Measurements from ENCODE around the gene AGBL1. TPM values are rescaled to one million over a fixed set of nuclear protein-coding genes. Genes with fewer than 3 reads are reported as not detected.

Gene AGBL1
- total and polyA plus RNA-seq, 2 experiments from 2014 or later = 0.03 TPM; not detected in 1

DNA sequence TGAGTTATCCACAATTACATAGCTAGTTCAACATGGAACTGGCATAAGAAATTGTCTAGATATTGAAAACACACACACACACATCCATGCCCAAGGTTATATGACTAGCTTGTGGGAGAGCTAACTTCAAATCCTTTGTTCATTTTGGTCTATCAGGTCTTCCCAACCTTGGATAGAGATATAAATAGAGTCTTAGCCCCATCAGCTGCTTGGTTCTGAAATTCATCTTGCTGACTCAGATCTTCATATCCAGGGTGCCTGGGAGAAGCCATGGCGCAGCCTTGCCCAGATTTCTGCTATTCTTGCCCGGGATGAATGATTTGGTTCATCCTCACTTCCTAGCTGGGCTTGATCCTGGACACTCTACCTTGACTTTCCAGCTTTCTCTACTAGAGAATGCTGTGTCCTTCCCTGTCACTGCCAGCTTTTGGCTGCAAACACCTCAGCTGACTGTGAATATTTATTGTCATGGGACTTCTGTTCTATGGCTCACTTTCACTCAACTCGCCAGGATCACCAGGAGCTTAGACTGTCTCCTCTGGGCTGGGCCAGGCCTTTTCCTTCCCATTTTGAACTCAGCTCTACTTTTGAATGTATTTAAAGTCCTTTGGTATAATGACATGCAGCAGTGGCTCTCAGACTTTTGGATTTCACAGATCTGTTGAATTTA is 324.4 kb downstream of the AGBL1 start (continued):
- TF ChIP-seq, protein P1, sequence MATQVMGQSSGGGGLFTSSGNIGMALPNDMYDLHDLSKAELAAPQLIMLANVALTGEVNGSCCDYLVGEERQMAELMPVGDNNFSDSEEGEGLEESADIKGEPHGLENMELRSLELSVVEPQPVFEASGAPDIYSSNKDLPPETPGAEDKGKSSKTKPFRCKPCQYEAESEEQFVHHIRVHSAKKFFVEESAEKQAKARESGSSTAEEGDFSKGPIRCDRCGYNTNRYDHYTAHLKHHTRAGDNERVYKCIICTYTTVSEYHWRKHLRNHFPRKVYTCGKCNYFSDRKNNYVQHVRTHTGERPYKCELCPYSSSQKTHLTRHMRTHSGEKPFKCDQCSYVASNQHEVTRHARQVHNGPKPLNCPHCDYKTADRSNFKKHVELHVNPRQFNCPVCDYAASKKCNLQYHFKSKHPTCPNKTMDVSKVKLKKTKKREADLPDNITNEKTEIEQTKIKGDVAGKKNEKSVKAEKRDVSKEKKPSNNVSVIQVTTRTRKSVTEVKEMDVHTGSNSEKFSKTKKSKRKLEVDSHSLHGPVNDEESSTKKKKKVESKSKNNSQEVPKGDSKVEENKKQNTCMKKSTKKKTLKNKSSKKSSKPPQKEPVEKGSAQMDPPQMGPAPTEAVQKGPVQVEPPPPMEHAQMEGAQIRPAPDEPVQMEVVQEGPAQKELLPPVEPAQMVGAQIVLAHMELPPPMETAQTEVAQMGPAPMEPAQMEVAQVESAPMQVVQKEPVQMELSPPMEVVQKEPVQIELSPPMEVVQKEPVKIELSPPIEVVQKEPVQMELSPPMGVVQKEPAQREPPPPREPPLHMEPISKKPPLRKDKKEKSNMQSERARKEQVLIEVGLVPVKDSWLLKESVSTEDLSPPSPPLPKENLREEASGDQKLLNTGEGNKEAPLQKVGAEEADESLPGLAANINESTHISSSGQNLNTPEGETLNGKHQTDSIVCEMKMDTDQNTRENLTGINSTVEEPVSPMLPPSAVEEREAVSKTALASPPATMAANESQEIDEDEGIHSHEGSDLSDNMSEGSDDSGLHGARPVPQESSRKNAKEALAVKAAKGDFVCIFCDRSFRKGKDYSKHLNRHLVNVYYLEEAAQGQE (IDR thresholded peaks at IDR 0.05; ENCODE audit: unreplicated experiment) = no peak
- TF ChIP-seq, protein P2, sequence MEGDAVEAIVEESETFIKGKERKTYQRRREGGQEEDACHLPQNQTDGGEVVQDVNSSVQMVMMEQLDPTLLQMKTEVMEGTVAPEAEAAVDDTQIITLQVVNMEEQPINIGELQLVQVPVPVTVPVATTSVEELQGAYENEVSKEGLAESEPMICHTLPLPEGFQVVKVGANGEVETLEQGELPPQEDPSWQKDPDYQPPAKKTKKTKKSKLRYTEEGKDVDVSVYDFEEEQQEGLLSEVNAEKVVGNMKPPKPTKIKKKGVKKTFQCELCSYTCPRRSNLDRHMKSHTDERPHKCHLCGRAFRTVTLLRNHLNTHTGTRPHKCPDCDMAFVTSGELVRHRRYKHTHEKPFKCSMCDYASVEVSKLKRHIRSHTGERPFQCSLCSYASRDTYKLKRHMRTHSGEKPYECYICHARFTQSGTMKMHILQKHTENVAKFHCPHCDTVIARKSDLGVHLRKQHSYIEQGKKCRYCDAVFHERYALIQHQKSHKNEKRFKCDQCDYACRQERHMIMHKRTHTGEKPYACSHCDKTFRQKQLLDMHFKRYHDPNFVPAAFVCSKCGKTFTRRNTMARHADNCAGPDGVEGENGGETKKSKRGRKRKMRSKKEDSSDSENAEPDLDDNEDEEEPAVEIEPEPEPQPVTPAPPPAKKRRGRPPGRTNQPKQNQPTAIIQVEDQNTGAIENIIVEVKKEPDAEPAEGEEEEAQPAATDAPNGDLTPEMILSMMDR (conservative IDR thresholded peaks at IDR 0.05; ENCODE audit: low read depth in 2 of 2) = no peak
- TF ChIP-seq ZNF114 (CRISPR knock-in tag; IDR thresholded peaks at IDR 0.05) (no peak), CREB1 (CRISPR knock-in tag; IDR thresholded peaks at IDR 0.05; ENCODE audit: low read depth) (no peak)
- TF ChIP-seq, protein P3, sequence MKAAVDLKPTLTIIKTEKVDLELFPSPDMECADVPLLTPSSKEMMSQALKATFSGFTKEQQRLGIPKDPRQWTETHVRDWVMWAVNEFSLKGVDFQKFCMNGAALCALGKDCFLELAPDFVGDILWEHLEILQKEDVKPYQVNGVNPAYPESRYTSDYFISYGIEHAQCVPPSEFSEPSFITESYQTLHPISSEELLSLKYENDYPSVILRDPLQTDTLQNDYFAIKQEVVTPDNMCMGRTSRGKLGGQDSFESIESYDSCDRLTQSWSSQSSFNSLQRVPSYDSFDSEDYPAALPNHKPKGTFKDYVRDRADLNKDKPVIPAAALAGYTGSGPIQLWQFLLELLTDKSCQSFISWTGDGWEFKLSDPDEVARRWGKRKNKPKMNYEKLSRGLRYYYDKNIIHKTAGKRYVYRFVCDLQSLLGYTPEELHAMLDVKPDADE (IDR thresholded peaks at IDR 0.05) = no peak

DNA sequence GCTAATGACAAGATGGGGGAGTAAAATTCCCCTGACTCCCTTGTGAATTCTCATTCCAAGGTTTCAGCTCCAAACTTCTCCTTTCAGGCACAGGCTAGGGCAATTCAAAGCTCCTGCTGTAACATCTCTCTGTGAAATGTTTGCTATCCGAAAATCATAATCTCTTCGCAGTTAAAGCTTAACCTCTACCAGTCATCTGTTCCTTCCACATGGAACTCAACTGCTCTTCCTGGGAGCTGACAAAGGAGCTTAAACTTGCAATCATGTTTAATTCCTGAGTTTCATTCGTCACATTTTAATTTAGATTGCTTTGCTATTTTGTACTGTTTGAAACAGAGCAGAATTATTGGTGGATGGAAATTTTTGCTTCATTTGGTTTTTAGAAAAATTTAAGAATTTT is 328.6 kb downstream of the AGBL1 start:
- Mint-ChIP-seq H3K27ac (no peak overlapping the region), H3K4me1 (peaks cover 28% of the 10 kb centered on the region; the same call in 2 of the 3 replicates), H3K4me3 (no peak overlapping the region), H3K36me3 (ENCODE audit: low read depth) (no peaks in the 10 kb centered on the region), H3K27me3 (ENCODE audit: insufficient read depth, low read depth, poor library complexity) (no peaks in the 10 kb centered on the region), H3K9me3 (no peaks in the 10 kb centered on the region)
- no peak for DNase-seq (ENCODE audit: low spot score)
- Histone ChIP-seq H3K27ac (ENCODE audit: low read depth) (no peak overlapping the region), H3K9me2 (ENCODE audit: insufficient read depth) (peaks cover 3% of the 10 kb centered on the region; the same call in 1 of the 2 replicates), H4K20me1 (replicated peaks; ENCODE audit: insufficient read depth) (no peaks in the 10 kb centered on the region), H3F3A (replicated peaks; ENCODE audit: low read depth) (no peaks in the 10 kb centered on the region), H3K79me2 (replicated peaks; ENCODE audit: insufficient read depth) (no peaks in the 10 kb centered on the region), H3K4me3 (no peak overlapping the region), H3K36me3 (ENCODE audit: insufficient read depth) (no peaks in the 10 kb centered on the region), H3K4me1 (ENCODE audit: insufficient read depth) (peaks cover 26% of the 10 kb centered on the region), H3K4me2 (no peak overlapping the region), H3K27me3 (ENCODE audit: insufficient read depth) (no peaks in the 10 kb centered on the region), H2AFZ (peak overlapping the region; percentile 84; the same call in 1 of the 2 replicates)
- no peak for ATAC-seq
- TF ChIP-seq EZH2 (IDR thresholded peaks at IDR 0.05; ENCODE audit: low read depth, unreplicated experiment) (no peak), JUNB (IDR thresholded peaks at IDR 0.05; ENCODE audit: unreplicated experiment) (no peak), EZH2phosphoT487 (IDR thresholded peaks at IDR 0.05; ENCODE audit: unreplicated experiment) (no peak), STAT1 (IDR thresholded peaks at IDR 0.05; ENCODE audit: unreplicated experiment) (no peak), POLR2AphosphoS5 (IDR thresholded peaks at IDR 0.05; ENCODE audit: low read depth) (no peak), CREB1 (CRISPR knock-in tag; IDR thresholded peaks at IDR 0.05; ENCODE audit: low read depth) (no peak)
- TF ChIP-seq, protein P2 (conservative IDR thresholded peaks at IDR 0.05; ENCODE audit: low read depth in 2 of 2) = no peak
- TF ChIP-seq, protein P3 (IDR thresholded peaks at IDR 0.05) = no peak
- TF ChIP-seq, protein P1 (IDR thresholded peaks at IDR 0.05; ENCODE audit: unreplicated experiment) = no peak

Data from GM23338 (cell line).